ENCODE data around the gene MCF2L.
"Not testable (repeated sequence)": the region's sequence is repeated elsewhere in the genome, so short reads cannot be mapped to it uniquely, and the experiment has no call there.

The MCF2L gene

GRCh38 chr13:113093580-113094409 lies 124.8 kb downstream of the MCF2L start:
- no peak overlapping the region for H3K9ac ChIP-seq (ENCODE audit: low read length)
- no peak for DNase-seq (ENCODE audit: low read depth)

GRCh38 chr13:113094410-113094800 lies 125.4 kb downstream of the MCF2L start:
- DNase-seq (ENCODE audit: low read depth), result no peak

More at GRCh38 chr13:113093580-113094409, 124.8 kb downstream of the MCF2L start:
- Histone ChIP-seq H3K27me3 (replicated peaks; ENCODE audit: control insufficient read depth, insufficient read depth, low read length) (peaks cover 15% of the 10 kb centered on the region), H3K4me3 (ENCODE audit: low read length) (no peak overlapping the region), H3K9me3 (ENCODE audit: control insufficient read depth, low read length) (no peaks in the 10 kb centered on the region), H3K4me1 (ENCODE audit: control insufficient read depth, insufficient read depth, low read length) (peaks cover 11% of the 10 kb centered on the region), H3K36me3 (ENCODE audit: control insufficient read depth, insufficient read depth, low read length, severe bottlenecking) (no peaks in the 10 kb centered on the region)

GRCh38 chr13:113095146-113096051 lies 126.4 kb downstream of the MCF2L start:
- Histone ChIP-seq H3K27me3 (replicated peaks; ENCODE audit: control insufficient read depth, insufficient read depth, low read length) (peaks cover 15% of the 10 kb centered on the region), H3K9ac (ENCODE audit: low read length) (no peak overlapping the region), H3K4me1 (ENCODE audit: control insufficient read depth, insufficient read depth, low read length) (peaks cover 11% of the 10 kb centered on the region), H3K4me3 (ENCODE audit: low read length) (no peak overlapping the region), H3K36me3 (ENCODE audit: control insufficient read depth, insufficient read depth, low read length, severe bottlenecking) (no peaks in the 10 kb centered on the region), H3K9me3 (ENCODE audit: control insufficient read depth, low read length) (no peaks in the 10 kb centered on the region)
- DNase-seq (ENCODE audit: low read depth), result no peak

More at GRCh38 chr13:113094410-113094800, 125.4 kb downstream of the MCF2L start:
- peaks cover 15% of the 10 kb centered on the region for H3K27me3 ChIP-seq (replicated peaks; ENCODE audit: control insufficient read depth, insufficient read depth, low read length)
- H3K9me3 ChIP-seq (ENCODE audit: control insufficient read depth, low read length), result no peaks in the 10 kb centered on the region
- no peaks in the 10 kb centered on the region for H3K36me3 ChIP-seq (ENCODE audit: control insufficient read depth, insufficient read depth, low read length, severe bottlenecking)
- peaks cover 11% of the 10 kb centered on the region for H3K4me1 ChIP-seq (ENCODE audit: control insufficient read depth, insufficient read depth, low read length)
- H3K9ac ChIP-seq (ENCODE audit: low read length), result no peak overlapping the region
- H3K4me3 ChIP-seq (ENCODE audit: low read length), result no peak overlapping the region

GRCh38 chr13:113096052-113096744 lies 127.2 kb downstream of the MCF2L start:
- Histone ChIP-seq H3K4me3 (ENCODE audit: low read length) (no peak overlapping the region), H3K4me1 (ENCODE audit: control insufficient read depth, insufficient read depth, low read length) (peaks cover 11% of the 10 kb centered on the region), H3K9ac (ENCODE audit: low read length) (no peak overlapping the region), H3K9me3 (ENCODE audit: control insufficient read depth, low read length) (no peaks in the 10 kb centered on the region), H3K36me3 (ENCODE audit: control insufficient read depth, insufficient read depth, low read length, severe bottlenecking) (no peaks in the 10 kb centered on the region), H3K27me3 (replicated peaks; ENCODE audit: control insufficient read depth, insufficient read depth, low read length) (peaks cover 15% of the 10 kb centered on the region)
- no peak for DNase-seq (ENCODE audit: low read depth)

GRCh38 chr13:113096745-113097305 lies 127.8 kb downstream of the MCF2L start:
- H3K27me3 ChIP-seq (replicated peaks; ENCODE audit: control insufficient read depth, insufficient read depth, low read length), result peaks cover 15% of the 10 kb centered on the region
- H3K36me3 ChIP-seq (ENCODE audit: control insufficient read depth, insufficient read depth, low read length, severe bottlenecking), result no peaks in the 10 kb centered on the region

GRCh38 chr13:113097651-113098050 lies 128.6 kb downstream of the MCF2L start:
- H3K9me3 ChIP-seq (ENCODE audit: control insufficient read depth, low read length), result no peaks in the 10 kb centered on the region
- DNase-seq (ENCODE audit: low read depth), result no peak
- peak overlapping the region; percentile 12 for H3K9ac ChIP-seq (ENCODE audit: low read length)
- H3K27me3 ChIP-seq (replicated peaks; ENCODE audit: control insufficient read depth, insufficient read depth, low read length), result peaks cover 17% of the 10 kb centered on the region
- peaks cover 11% of the 10 kb centered on the region for H3K4me1 ChIP-seq (ENCODE audit: control insufficient read depth, insufficient read depth, low read length)
- H3K36me3 ChIP-seq (ENCODE audit: control insufficient read depth, insufficient read depth, low read length, severe bottlenecking), result no peaks in the 10 kb centered on the region
- peak overlapping the region; percentile 36 for H3K4me3 ChIP-seq (ENCODE audit: low read length)

More at GRCh38 chr13:113096745-113097305, 127.8 kb downstream of the MCF2L start:
- no peak for DNase-seq (ENCODE audit: low read depth)
- no peak overlapping the region for H3K9ac ChIP-seq (ENCODE audit: low read length)
- H3K4me1 ChIP-seq (ENCODE audit: control insufficient read depth, insufficient read depth, low read length), result peaks cover 11% of the 10 kb centered on the region
- no peaks in the 10 kb centered on the region for H3K9me3 ChIP-seq (ENCODE audit: control insufficient read depth, low read length)
- no peak overlapping the region for H3K4me3 ChIP-seq (ENCODE audit: low read length)

GRCh38 chr13:113098162-113098732 lies 129.2 kb downstream of the MCF2L start:
- DNase-seq (ENCODE audit: low read depth), result no peak
- Histone ChIP-seq H3K36me3 (ENCODE audit: control insufficient read depth, insufficient read depth, low read length, severe bottlenecking) (no peaks in the 10 kb centered on the region), H3K27me3 (replicated peaks; ENCODE audit: control insufficient read depth, insufficient read depth, low read length) (peaks cover 18% of the 10 kb centered on the region), H3K4me3 (ENCODE audit: low read length) (peak overlapping the region; percentile 36), H3K4me1 (ENCODE audit: control insufficient read depth, insufficient read depth, low read length) (peaks cover 11% of the 10 kb centered on the region), H3K9me3 (ENCODE audit: control insufficient read depth, low read length) (no peaks in the 10 kb centered on the region), H3K9ac (ENCODE audit: low read length) (peak overlapping the region; percentile 12)

GRCh38 chr13:113099142-113099541 lies 130.1 kb downstream of the MCF2L start:
- Histone ChIP-seq H3K4me3 (ENCODE audit: low read length) (no peak overlapping the region), H3K27me3 (replicated peaks; ENCODE audit: control insufficient read depth, insufficient read depth, low read length) (peaks cover 16% of the 10 kb centered on the region), H3K9ac (ENCODE audit: low read length) (no peak overlapping the region), H3K9me3 (ENCODE audit: control insufficient read depth, low read length) (no peaks in the 10 kb centered on the region), H3K4me1 (ENCODE audit: control insufficient read depth, insufficient read depth, low read length) (peaks cover 11% of the 10 kb centered on the region), H3K36me3 (ENCODE audit: control insufficient read depth, insufficient read depth, low read length, severe bottlenecking) (no peaks in the 10 kb centered on the region)
- no peak for DNase-seq (ENCODE audit: low read depth)

- Histone ChIP-seq H3K4me1 (ENCODE audit: control insufficient read depth, insufficient read depth, low read length) (peaks cover 15% of the 10 kb centered on the region), H3K27me3 (replicated peaks; ENCODE audit: control insufficient read depth, insufficient read depth, low read length) (peaks cover 10% of the 10 kb centered on the region)
- not testable (repeated sequence) for H3K9ac ChIP-seq (ENCODE audit: low read length); H3K9me3 ChIP-seq (ENCODE audit: control insufficient read depth, low read length); DNase-seq (ENCODE audit: low read depth); H3K36me3 ChIP-seq (ENCODE audit: control insufficient read depth, insufficient read depth, low read length, severe bottlenecking); H3K4me3 ChIP-seq (ENCODE audit: low read length)
Measured at GRCh38 chr13:113102302-113102701, 133.3 kb downstream of the MCF2L start.

GRCh38 chr13:113102727-113103126 lies 133.7 kb downstream of the MCF2L start:
- peaks cover 14% of the 10 kb centered on the region for H3K4me1 ChIP-seq (ENCODE audit: control insufficient read depth, insufficient read depth, low read length)

More at GRCh38 chr13:113102727-113103126, 133.7 kb downstream of the MCF2L start:
- Histone ChIP-seq H3K9me3 (ENCODE audit: control insufficient read depth, low read length) (no peaks in the 10 kb centered on the region), H3K27me3 (replicated peaks; ENCODE audit: control insufficient read depth, insufficient read depth, low read length) (peaks cover 10% of the 10 kb centered on the region), H3K4me3 (ENCODE audit: low read length) (no peak overlapping the region), H3K36me3 (ENCODE audit: control insufficient read depth, insufficient read depth, low read length, severe bottlenecking) (no peaks in the 10 kb centered on the region), H3K9ac (ENCODE audit: low read length) (no peak overlapping the region)
- DNase-seq (ENCODE audit: low read depth), result no peak

Data from adipocyte (in vitro differentiated cells).